Stimulated activated CD8-positive, alpha-beta memory T cell treated with anti-CD3 and anti-CD28 coated beads, Interleukin-7, amount 100 ng/mL, for 1 hour (primary cell): ENCODE results near the gene FBXL7.

Source experiments
- DNase-seq, 2 donors: peaks; one replicate each; pipeline ENCODE4 v3.0.0-alpha.2; 2020; ENCODE audit warnings: low read depth in 2 of 2

Gene FBXL7

DNA sequence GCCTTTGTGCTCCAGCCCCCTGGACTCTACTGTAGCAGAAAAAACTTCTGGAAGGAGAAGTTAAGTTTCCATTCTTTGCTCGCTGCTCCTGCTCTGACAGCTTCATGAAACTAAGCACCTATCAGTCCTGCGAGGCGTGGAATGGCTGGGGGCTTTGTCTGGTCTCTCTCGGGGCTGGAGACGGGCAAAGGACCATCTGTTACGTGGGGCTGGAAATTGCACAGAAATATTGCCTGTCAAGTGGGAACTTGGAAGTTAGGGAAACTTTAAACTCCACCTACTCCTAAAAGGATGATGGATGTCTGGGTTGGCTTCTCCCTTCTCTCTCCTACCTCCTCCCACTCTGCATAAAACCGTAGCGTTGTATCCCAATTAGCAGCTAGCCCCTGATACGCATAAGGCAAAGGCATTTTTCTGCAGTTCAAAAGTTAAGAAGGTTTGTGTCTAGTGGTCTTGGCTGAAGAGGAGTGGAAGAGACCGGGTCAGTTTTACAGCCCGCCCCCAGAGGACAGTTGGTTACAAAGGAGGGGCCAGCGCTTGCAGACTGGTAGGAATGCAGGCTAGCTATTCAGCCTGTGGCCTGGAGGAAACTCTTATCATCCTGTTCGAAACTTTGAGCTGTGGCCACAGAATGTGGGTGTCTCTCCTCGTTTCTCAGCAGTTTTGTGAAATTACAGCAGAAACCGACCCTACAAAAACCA is 1.3 kb downstream of the FBXL7 start:
- DNase-seq = no peak

DNA sequence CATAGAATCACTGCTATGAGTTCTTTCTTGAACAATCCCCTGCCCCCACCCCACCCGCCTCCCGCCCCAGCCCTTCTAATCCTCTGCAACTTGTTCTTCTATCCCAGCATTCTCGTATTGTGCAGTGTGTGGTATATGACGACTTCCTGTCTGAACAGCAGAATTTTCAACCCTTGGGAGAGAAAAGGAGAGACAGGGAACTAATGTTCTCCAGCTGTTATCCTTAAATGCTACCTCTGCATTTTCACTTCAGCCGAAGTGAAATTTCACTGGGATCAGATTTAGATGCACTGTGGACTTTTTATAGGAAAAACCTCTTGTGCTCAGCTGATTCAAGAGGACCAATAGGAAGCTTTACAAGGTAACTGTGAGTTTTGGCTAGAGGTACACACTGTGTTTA is 2.2 kb downstream of the FBXL7 start:
- DNase-seq = no peak

- DNase-seq = no peak
Observed at GRCh38 chr5:15506146-15506545, 6.2 kb downstream of the FBXL7 start.

- DNase-seq = no peak
Observed at GRCh38 chr5:15506897-15507296, 6.9 kb downstream of the FBXL7 start.

DNA sequence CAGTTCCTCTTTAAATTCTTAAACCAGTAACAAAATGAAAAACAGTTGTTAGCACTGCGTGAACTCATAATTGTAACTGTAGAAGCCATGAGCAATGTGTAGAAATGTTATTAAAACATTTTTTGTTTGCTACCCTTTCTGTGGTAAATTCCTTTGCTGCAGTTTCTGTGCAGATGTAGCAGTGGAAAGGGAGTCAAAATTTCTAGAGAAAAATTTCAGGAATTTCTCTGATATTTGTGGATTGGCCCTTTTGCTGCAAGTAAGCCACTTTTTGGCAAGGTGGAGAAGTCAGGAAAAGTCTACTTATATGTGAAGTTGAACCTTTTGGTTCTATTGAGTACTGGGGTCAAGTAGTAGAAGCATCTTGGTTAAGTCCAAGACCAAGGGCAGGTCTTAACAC is 10.1 kb downstream of the FBXL7 start:
- no peak for DNase-seq

DNA sequence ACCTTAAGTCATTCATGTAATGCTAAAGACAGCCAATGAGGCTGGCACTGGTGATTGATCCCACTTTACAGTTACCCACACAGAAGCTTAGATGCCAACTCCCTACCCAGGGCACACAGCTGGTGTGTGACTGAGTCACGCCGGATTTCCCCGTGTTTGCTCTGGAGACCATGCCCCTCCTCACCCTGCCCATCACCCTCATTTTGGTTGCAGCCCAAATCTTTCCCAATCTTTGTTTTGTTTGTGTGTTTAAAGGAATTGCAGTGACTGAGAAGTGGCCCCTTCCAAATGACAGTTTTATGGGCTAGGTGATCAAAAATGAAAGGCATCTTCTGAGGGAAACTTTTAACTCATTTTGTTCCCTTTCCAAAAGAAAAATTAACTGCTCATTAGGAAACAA is 10.9 kb downstream of the FBXL7 start:
- no peak for DNase-seq

DNA sequence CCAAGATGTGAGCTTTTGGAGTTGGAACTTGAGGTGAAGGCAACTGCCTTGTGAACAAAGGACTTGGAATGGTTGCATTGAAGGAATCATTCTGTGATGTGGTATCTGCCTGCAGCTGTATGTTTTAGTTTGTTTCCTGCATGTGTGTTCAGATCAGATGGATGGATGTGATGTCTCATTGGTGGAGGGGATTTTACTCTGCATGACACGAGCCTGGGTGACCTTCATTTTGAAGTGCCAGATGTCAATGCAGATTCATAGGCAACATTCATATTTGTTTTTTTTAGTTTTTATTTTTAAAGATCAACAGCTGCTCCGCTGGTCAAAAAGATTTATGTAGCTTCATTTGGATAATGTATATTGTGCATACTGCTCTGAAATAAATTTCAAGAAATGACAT is 13.5 kb downstream of the FBXL7 start:
- no peak for DNase-seq

- no peak for DNase-seq
Observed at GRCh38 chr5:15513911-15514310, 13.9 kb downstream of the FBXL7 start.

DNA sequence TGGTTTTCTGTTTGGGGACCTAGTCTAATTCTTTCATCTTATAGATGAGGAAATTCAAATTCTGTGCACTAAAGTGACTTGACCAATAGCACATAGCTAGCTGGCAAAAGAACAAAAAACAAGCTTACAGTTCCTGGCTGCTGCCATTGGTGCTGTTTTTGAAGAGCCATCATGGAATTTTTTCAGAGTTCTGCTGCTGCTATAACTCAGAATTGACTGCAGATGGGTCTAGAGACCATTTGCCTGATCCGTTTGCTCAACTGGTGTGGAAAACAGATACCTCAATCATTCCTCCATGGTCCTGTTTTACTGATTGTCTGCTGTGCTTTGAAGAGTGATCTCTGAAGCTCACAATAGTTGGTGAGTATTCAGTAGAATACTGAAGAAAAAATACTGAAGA is 15.2 kb downstream of the FBXL7 start:
- no peak for DNase-seq

GRCh38 chr5:15516486-15516885 is 16.5 kb downstream of the FBXL7 start:
- no peak for DNase-seq

- DNase-seq = no peak
Observed at GRCh38 chr5:15518786-15519185, 18.8 kb downstream of the FBXL7 start.

- no peak for DNase-seq
Observed at GRCh38 chr5:15520856-15521255, 20.9 kb downstream of the FBXL7 start.

DNA sequence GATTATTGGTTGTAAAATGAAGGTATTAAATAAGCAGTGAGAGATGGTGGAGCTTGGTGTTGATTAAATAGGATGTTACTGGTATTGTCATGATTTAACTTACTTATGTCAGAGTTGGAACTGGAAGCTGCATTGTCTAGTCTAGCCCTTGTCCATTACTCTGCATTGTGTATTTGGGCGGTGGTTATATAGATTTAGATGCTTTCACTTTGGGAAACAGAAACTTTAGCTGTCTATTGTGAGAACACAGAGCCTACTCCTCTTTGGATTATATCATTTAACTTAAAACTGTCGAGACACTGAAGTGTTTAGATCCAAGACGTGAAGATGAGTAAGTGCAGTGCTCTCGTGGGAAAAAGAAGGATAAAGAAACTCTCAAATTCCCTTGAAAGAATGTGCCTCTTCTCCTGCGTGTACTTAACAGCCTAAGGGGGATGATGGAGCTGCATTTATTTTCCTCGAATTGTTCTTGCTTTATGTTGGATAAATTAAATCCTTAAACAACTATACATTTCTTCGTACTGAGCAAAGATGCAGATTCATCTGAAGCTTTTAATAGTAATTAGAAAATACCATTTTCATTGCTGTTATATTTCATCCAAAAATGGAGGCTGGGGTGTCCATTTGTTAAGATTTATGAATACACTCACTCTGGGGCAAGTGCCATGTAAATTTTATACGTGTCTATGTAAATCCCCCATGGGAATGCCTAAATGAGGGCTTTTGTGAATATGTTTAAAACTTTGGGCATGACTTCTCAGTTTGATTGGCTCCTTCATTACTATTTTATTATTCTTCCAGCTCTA is 21.6 kb downstream of the FBXL7 start:
- DNase-seq = no peak

GRCh38 chr5:15522187-15522520 is 22.2 kb downstream of the FBXL7 start:
- DNase-seq = no peak

- no peak for DNase-seq
Observed at GRCh38 chr5:15524712-15525111, 24.7 kb downstream of the FBXL7 start.

DNA sequence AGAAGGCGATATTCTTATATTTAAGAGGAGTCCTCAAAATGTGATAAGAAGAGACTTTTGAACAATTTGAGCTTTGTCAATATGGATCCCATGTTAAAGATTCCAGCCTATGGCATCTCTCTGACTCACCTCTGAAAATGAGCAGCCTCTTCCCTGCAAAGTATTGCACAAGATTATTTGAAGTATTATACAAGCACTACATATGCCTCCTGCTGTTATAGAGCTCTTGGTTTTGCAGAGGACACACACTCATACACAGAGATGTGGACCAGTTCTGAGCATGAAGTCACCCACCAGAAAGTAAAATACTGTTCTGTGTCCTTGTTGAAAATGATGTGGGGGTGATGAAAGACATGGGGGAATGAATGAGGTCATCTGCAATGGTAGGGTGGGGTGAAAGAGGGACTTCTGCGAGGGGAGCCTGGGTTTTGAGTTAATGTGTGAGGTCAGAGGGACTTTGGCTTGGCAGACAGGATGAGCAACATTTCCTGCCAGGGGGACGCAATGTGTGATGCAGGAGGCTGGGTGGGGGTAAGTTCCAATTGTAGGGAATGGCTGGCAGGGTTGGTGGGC is 25.8 kb downstream of the FBXL7 start:
- no peak for DNase-seq

DNA sequence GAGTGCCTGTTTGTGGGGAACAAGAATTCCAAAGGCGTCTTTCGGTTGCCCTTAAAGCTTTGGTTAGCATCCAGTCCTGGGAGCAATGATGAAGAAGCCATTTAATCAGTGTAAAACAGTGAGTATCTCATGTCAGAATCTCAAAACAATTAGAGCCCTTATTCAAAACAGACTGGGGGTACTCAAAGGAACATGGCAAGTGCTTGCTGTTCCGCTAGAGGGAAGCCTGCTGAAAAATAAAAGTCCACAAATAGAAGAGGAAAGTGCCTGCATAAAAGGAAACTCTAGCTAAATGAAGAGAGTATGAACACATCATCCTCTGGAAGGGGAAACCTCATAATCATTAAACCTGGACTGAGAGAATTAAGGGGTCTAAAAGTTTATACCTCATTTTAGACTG is 26.4 kb downstream of the FBXL7 start:
- no peak for DNase-seq

DNA sequence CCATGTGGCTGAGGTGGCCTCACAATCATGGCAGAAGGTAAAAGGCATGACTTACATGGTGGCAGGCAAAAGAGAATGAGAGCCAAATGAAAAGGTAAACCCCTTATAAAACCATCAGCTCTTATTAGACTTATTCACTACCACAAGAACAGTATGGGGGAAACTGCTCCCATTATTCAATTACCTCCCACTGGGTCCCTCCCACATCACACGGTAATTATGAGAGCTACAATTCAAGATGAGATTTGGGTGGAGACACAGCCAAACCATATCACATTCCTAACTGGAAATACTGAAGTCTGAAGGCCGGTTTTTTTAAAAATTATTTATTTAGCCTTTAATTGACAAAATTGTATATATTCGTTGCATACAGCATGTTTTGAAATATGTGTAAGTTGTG is 28.5 kb downstream of the FBXL7 start:
- DNase-seq = no peak

GRCh38 chr5:15529013-15529412 is 29.0 kb downstream of the FBXL7 start:
- no peak for DNase-seq

- DNase-seq = no peak
Observed at GRCh38 chr5:15529821-15530220, 29.8 kb downstream of the FBXL7 start.

DNA sequence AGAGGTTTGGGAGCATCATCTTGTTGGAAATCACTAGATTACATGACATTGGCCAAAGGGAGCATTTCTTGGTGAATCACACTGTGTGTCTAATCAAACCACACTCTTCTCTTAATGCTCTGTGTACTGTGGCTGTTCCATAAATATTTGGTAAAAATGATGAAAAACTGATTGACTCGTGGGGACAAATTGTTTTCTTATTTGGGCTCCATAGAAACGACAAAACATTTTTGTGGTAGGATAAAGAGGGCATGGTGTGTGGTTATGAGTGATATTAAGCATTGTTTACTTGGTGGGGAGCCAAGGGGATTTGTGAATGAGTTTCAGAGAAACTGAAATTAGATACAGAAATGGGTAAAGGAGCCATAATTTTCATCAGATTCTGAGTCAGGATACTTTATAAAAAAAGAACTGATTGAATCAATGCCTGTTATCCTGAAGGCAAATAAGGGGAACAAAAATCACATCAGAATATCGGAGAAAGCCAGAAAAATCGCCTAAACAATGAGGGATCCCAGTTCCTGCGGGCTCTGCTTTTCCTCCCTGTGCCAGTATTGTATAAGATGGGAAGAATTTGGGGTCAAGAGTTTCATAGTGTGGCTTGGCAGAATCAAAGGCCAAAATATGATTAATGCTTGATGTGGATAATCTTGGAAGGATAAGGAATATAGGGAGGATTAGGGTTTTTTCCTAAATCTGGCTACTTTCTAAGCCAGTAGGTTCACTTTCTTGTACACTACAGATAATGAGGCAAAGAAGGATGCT is 33.3 kb downstream of the FBXL7 start:
- DNase-seq = no peak

GRCh38 chr5:15535938-15536337 is 36.0 kb downstream of the FBXL7 start:
- DNase-seq = no peak

GRCh38 chr5:15538516-15538915 is 38.5 kb downstream of the FBXL7 start:
- no peak for DNase-seq
